ENCODE results near the gene UBP1.

DNA sequence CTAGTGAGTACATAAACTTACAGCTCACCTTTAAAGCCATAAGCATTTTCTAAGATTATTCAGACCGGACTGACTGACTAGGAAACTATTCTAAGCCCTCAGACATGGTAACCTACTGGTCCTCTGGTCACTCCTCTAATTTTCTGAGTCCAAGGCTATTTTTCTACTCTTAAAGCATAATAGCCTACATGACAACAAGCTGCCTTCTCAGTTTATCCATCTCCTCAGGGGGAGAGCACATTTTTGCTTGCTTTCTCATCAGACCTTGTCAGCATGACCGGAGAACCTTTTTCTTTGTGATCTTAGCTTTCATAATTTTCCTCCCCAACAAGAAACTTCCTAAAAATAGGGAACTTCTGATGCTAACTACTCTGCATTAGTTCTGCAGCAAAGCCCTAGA is 38.4 kb downstream of the UBP1 start:
- TF ChIP-seq, protein P1, sequence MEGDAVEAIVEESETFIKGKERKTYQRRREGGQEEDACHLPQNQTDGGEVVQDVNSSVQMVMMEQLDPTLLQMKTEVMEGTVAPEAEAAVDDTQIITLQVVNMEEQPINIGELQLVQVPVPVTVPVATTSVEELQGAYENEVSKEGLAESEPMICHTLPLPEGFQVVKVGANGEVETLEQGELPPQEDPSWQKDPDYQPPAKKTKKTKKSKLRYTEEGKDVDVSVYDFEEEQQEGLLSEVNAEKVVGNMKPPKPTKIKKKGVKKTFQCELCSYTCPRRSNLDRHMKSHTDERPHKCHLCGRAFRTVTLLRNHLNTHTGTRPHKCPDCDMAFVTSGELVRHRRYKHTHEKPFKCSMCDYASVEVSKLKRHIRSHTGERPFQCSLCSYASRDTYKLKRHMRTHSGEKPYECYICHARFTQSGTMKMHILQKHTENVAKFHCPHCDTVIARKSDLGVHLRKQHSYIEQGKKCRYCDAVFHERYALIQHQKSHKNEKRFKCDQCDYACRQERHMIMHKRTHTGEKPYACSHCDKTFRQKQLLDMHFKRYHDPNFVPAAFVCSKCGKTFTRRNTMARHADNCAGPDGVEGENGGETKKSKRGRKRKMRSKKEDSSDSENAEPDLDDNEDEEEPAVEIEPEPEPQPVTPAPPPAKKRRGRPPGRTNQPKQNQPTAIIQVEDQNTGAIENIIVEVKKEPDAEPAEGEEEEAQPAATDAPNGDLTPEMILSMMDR (conservative IDR thresholded peaks at IDR 0.05 in 1 of 2, IDR thresholded peaks at IDR 0.05 in 1 of 2; ENCODE audit: low read depth in 1 of 2, low read length in 2 of 2) = no peak
- no peak for TF ChIP-seq EZH2 (IDR thresholded peaks at IDR 0.05; ENCODE audit: low read length, missing control alignments)

Measured in fibroblast of lung (primary cell).